ENCODE data around the gene RACK1.
A peak's percentile ranks its signal among the peaks of the same experiment; 100 is the strongest.

The RACK1 gene

DNA sequence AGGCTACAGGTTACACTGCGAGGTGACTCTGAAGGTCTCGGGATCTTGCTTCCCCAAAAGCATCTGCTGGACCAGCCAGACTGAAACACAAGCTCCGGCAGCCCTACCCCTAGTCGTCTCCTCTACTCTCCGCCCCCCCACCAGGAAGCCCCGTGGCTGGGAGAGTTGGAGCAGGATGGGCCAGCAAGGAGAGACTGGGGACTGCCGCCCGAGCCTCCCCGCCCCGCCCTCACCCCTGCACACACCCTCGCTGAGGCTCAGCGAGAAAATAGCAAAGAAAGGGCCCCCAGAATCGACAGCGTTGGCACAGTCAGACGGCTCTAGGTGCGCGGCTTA lies 40.0 kb downstream of the RACK1 start:
- Histone ChIP-seq H3K36me3 (no peaks in the 10 kb centered on the region), H3K27me3 (peaks cover 99% of the 10 kb centered on the region), H3K27ac (no peak overlapping the region), H3K4me1 (ENCODE audit: control insufficient read depth in 1 of 2, insufficient read depth in 1 of 2, low read depth in 1 of 2, low read length in 1 of 2) (peaks cover 51% of the 10 kb centered on the region in 2 experiments), H3K4me3 (ENCODE audit: low read depth in 1 of 2, low read length in 1 of 2) (peak overlapping the region; percentile 8 to 60), H3K9me3 (no peaks in the 10 kb centered on the region)
- TF ChIP-seq, protein P1, sequence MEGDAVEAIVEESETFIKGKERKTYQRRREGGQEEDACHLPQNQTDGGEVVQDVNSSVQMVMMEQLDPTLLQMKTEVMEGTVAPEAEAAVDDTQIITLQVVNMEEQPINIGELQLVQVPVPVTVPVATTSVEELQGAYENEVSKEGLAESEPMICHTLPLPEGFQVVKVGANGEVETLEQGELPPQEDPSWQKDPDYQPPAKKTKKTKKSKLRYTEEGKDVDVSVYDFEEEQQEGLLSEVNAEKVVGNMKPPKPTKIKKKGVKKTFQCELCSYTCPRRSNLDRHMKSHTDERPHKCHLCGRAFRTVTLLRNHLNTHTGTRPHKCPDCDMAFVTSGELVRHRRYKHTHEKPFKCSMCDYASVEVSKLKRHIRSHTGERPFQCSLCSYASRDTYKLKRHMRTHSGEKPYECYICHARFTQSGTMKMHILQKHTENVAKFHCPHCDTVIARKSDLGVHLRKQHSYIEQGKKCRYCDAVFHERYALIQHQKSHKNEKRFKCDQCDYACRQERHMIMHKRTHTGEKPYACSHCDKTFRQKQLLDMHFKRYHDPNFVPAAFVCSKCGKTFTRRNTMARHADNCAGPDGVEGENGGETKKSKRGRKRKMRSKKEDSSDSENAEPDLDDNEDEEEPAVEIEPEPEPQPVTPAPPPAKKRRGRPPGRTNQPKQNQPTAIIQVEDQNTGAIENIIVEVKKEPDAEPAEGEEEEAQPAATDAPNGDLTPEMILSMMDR (IDR thresholded peaks at IDR 0.05): no peak

DNA sequence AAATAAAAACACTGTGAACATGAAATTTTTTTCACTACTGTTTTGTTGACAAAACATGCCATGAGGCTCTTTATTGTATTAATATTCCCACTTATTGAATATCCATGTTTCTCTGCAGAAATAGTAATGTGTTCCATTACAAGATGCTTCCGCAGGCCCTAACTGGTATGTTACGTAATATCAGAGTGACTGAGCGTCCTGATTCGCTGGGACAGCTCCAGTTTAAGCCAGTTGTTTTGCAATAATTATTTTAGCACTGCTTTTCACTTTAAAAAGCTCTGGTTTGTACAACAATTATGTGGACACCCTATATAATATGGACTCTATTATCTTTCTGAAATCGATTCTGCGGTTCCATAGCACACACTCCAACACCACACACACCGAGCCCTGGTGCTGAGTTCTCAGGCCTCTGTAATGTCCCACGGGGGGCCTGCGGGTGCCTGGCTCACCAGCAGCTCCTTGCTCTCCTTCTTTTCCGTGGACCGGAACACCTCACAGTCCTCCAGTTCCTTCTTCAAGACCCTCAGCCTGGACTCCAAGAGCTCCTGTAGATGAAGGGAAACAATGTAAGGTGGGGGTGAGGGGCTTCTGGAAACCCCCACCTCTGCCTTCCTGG lies 40.5 kb downstream of the RACK1 start:
- Histone ChIP-seq H3K27me3 (peaks cover 99% of the 10 kb centered on the region), H3K9me3 (no peaks in the 10 kb centered on the region), H3K36me3 (no peaks in the 10 kb centered on the region), H3K4me1 (ENCODE audit: control insufficient read depth in 1 of 2, insufficient read depth in 1 of 2, low read depth in 1 of 2, low read length in 1 of 2) (peaks cover 51% of the 10 kb centered on the region in 2 experiments), H3K27ac (no peak overlapping the region), H3K4me3 (ENCODE audit: low read depth in 1 of 2, low read length in 1 of 2) (no peak overlapping the region)
- TF ChIP-seq, protein P1 (IDR thresholded peaks at IDR 0.05): no peak

DNA sequence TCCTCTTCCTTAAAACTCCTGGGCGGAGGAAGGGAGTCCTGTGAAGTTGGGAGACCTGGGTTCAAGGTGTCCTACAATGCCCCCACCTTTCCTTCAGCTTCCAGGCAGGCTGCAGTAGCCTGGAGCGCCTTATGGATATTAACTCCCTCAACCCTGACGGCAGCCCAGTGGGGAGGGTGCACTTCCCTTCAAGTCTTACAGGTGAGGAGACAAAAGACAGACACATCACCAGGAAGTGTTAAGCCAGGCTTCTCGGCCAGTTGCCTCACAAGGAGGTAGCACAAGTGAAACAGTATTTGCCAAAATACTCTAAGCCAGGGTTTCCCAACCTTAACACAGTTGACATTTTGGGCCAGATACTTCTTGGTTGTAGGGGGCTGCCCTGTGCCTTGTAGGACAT lies 42.9 kb downstream of the RACK1 start:
- H3K9me3 ChIP-seq: no peaks in the 10 kb centered on the region
- peaks cover 82% of the 10 kb centered on the region for H3K27me3 ChIP-seq
- H3K4me1 ChIP-seq (ENCODE audit: control insufficient read depth in 1 of 2, insufficient read depth in 1 of 2, low read depth in 1 of 2, low read length in 1 of 2): peaks cover 27 to 28% of the 10 kb centered on the region in 2 experiments
- H3K4me3 ChIP-seq (ENCODE audit: low read depth in 1 of 2, low read length in 1 of 2): no peak overlapping the region
- TF ChIP-seq, protein P1 (IDR thresholded peaks at IDR 0.05): no peak
- no peak overlapping the region for H3K27ac ChIP-seq
- no peaks in the 10 kb centered on the region for H3K36me3 ChIP-seq

DNA sequence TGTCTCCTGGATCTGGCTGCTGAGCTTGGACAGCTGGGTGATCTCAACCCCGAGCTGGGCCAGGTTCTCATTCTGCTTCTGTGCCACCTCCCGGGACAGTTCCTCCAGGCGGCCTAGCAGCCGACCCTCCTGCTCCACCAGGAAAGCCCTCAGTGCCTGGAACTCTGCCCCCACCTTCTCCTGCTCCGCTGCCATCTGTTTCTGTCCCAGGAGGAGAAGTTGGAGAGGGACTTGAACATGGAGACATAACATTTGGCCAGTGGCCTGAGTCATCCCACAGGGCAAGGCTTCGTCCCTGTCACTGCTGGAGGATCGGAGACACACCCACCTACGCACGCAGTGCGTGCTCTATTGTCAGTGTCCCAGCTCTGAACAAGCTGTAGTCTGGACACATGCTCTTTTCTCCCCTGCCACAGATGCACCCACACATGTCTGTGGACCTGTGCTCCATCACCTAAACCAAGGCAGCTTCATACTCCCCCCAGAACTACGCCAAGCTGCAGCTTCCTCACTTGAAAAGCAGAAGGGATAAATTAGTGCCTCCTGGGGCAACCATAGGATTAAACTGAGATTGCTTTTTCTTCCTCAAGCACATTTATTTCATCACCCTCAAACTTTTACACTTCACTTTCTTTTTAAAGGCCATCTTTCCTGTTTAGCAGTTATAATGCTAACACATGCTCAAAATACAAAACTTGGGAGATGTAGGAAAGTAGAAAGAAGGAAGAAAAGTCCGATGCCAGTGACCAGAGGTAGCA lies 43.6 kb downstream of the RACK1 start:
- H3K9me3 ChIP-seq: no peaks in the 10 kb centered on the region
- no peak overlapping the region for H3K27ac ChIP-seq
- TF ChIP-seq, protein P1 (IDR thresholded peaks at IDR 0.05): no peak
- peaks cover 20% of the 10 kb centered on the region in 2 experiments for H3K4me1 ChIP-seq (ENCODE audit: control insufficient read depth in 1 of 2, insufficient read depth in 1 of 2, low read depth in 1 of 2, low read length in 1 of 2)
- H3K27me3 ChIP-seq: peaks cover 74% of the 10 kb centered on the region
- no peak overlapping the region for H3K4me3 ChIP-seq (ENCODE audit: low read depth in 1 of 2, low read length in 1 of 2)
- no peaks in the 10 kb centered on the region for H3K36me3 ChIP-seq

DNA sequence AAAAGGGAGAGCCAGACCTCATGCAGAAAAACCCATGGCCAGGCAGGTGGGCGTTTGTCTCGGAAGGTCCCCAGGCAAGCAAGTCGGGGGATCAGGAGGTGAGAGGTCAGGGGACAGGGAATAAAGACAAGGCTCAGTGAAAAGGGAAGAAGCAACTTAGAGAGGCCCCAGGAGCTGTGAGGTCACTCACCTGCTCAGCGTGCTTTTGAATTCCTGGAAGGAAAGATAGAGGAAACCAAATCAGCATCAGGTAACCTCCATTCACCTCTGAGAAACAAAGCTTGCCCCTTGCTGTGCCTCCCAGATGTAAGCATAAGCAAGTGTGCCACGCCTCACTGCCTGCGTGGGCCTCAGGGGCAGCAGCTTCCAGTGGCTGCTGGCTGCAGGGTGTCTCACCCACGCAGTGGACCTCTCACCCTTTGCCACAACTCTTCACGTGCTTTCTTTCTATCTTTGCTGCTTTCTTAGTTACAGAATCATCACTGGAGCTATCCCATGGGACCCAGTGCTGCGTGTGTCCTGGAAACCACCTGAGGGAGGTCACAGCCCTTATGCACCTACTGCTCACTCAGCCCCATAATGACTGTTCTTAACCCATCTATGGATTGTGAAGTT lies 44.7 kb downstream of the RACK1 start:
- no peak overlapping the region for H3K27ac ChIP-seq
- no peaks in the 10 kb centered on the region for H3K9me3 ChIP-seq
- H3K27me3 ChIP-seq: peaks cover 64% of the 10 kb centered on the region
- no peak overlapping the region for H3K4me3 ChIP-seq (ENCODE audit: low read depth in 1 of 2, low read length in 1 of 2)
- no peaks in the 10 kb centered on the region for H3K36me3 ChIP-seq
- peaks cover 10% of the 10 kb centered on the region in 2 experiments for H3K4me1 ChIP-seq (ENCODE audit: control insufficient read depth in 1 of 2, insufficient read depth in 1 of 2, low read depth in 1 of 2, low read length in 1 of 2)
- TF ChIP-seq, protein P1 (IDR thresholded peaks at IDR 0.05): no peak
